ENCODE results near the gene NUDT14. TPM values are rescaled to one million over a fixed set of nuclear protein-coding genes. Genes with fewer than 3 reads are reported as not detected.

NUDT14 gene
- total RNA-seq (18.1 TPM), polyA plus RNA-seq (17.2 TPM)
- long read RNA-seq, donor 1: 0 reads
- long read RNA-seq, donor 2: 0 reads
- long read RNA-seq, donor 3, partial matches to known transcripts: 0 of 4 reads
- long read RNA-seq, donor 3, other reads (novel, unspliced or antisense): 0 of 4 reads
- long read RNA-seq, donor 4, transcript NUDT14-202 (5 exons, 845 nt): major isoform, 10 of 12 reads
- long read RNA-seq, donor 4, partial matches to known transcripts: 0 of 12 reads
- long read RNA-seq, donor 4, other reads (novel, unspliced or antisense): 0 of 12 reads
- long read RNA-seq, donor 5, transcript NUDT14-202 (5 exons, 845 nt): major isoform, 12 of 13 reads
- long read RNA-seq, donor 5, partial matches to known transcripts: 0 of 13 reads
- long read RNA-seq, donor 5, other reads (novel, unspliced or antisense): 0 of 13 reads
- long read RNA-seq, donor 6, partial matches to known transcripts: 0 of 3 reads
- long read RNA-seq, donor 6, other reads (novel, unspliced or antisense): 0 of 3 reads
- long read RNA-seq, donor 7, transcript NUDT14-202 (5 exons, 845 nt): major isoform, 16 of 17 reads
- long read RNA-seq, donor 7, partial matches to known transcripts: 0 of 17 reads
- long read RNA-seq, donor 7, other reads (novel, unspliced or antisense): 0 of 17 reads
- long read RNA-seq, donor 8, transcript NUDT14-202 (5 exons, 845 nt): major isoform, 5 of 5 reads
- long read RNA-seq, donor 8, partial matches to known transcripts: 0 of 5 reads
- long read RNA-seq, donor 8, other reads (novel, unspliced or antisense): 0 of 5 reads
- long read RNA-seq, donor 9, partial matches to known transcripts: 0 of 3 reads
- long read RNA-seq, donor 9, other reads (novel, unspliced or antisense): 0 of 3 reads
- long read RNA-seq, donor 10, transcript NUDT14-202 (5 exons, 845 nt): major isoform, 8 of 9 reads
- long read RNA-seq, donor 10, partial matches to known transcripts: 0 of 9 reads
- long read RNA-seq, donor 10, other reads (novel, unspliced or antisense): 0 of 9 reads

GRCh38 chr14:105180592-105181548, at the start of gene NUDT14:
TSS of gene NUDT14 (minus strand) at chr14:105181312. CDS start at chr14:105181209, 103 bp downstream.
- 1% methylated on average over 105 of the region's 106 CpGs for WGBS
- H3K36me3 ChIP-seq (ENCODE audit: control insufficient read depth in 2 of 2, insufficient read depth in 2 of 2, low read length in 1 of 2): no peaks in the 10 kb centered on the region
- DNase-seq (ENCODE audit: low read depth in 6 of 9, low spot score in 9 of 9): peak in 5 of 9 donors; percentile 39 to 76 (median 48)
- peak within 1 kb of the TSS; percentile 40 to 64 for H3K4me3 ChIP-seq (ENCODE audit: low read length in 2 of 2)
- no peaks in the 10 kb centered on the region for H3K9me3 ChIP-seq (ENCODE audit: control insufficient read depth in 2 of 2, insufficient read depth in 1 of 2, low read length in 1 of 2)
- peaks cover 7 to 72% of the 10 kb centered on the region in 2 donors for H3K27me3 ChIP-seq (ENCODE audit: control insufficient read depth in 2 of 2, insufficient read depth in 1 of 2, low read length in 1 of 2)
- H3K27ac ChIP-seq (ENCODE audit: low read depth in 1 of 2, low read length in 1 of 2): peak within 1 kb of the TSS in 1 of 2 donors; percentile 20
- H3K4me1 ChIP-seq (ENCODE audit: control insufficient read depth in 2 of 2, insufficient read depth in 2 of 2, low read length in 2 of 2): peaks cover 0 to 22% of the 10 kb centered on the region in 2 donors

GRCh38 chr14:105229099-105229655, 48.1 kb upstream of the NUDT14 start:
- WGBS: 96% methylated on average over 18 of the region's 18 CpGs

GRCh38 chr14:105228562-105228961, 47.5 kb upstream of the NUDT14 start:
- Histone ChIP-seq H3K36me3 (ENCODE audit: control insufficient read depth in 2 of 2, insufficient read depth in 2 of 2, low read length in 1 of 2) (peaks cover 0 to 32% of the 10 kb centered on the region in 2 donors), H3K27ac (ENCODE audit: low read depth in 1 of 2, low read length in 1 of 2) (no peak overlapping the region), H3K4me1 (ENCODE audit: control insufficient read depth in 2 of 2, insufficient read depth in 2 of 2, low read length in 2 of 2) (no peaks in the 10 kb centered on the region), H3K4me3 (ENCODE audit: low read length in 2 of 2) (no peak overlapping the region), H3K27me3 (ENCODE audit: control insufficient read depth in 2 of 2, insufficient read depth in 1 of 2, low read length in 1 of 2) (no peaks in the 10 kb centered on the region), H3K9me3 (ENCODE audit: control insufficient read depth in 2 of 2, insufficient read depth in 1 of 2, low read length in 1 of 2) (peaks cover 0 to 3% of the 10 kb centered on the region in 2 donors)
- no peak for DNase-seq (ENCODE audit: low read depth in 6 of 9, low spot score in 9 of 9)
- WGBS: 96% methylated on average over 17 of the region's 17 CpGs

More at GRCh38 chr14:105229099-105229655, 48.1 kb upstream of the NUDT14 start:
- Histone ChIP-seq H3K27ac (ENCODE audit: low read depth in 1 of 2, low read length in 1 of 2) (no peak overlapping the region), H3K4me1 (ENCODE audit: control insufficient read depth in 2 of 2, insufficient read depth in 2 of 2, low read length in 2 of 2) (no peaks in the 10 kb centered on the region), H3K36me3 (ENCODE audit: control insufficient read depth in 2 of 2, insufficient read depth in 2 of 2, low read length in 1 of 2) (peaks cover 0 to 29% of the 10 kb centered on the region in 2 donors), H3K4me3 (ENCODE audit: low read length in 2 of 2) (no peak overlapping the region), H3K9me3 (ENCODE audit: control insufficient read depth in 2 of 2, insufficient read depth in 1 of 2, low read length in 1 of 2) (peaks cover 0 to 3% of the 10 kb centered on the region in 2 donors), H3K27me3 (ENCODE audit: control insufficient read depth in 2 of 2, insufficient read depth in 1 of 2, low read length in 1 of 2) (no peaks in the 10 kb centered on the region)
- no peak for DNase-seq (ENCODE audit: low read depth in 6 of 9, low spot score in 9 of 9)

- peaks cover 0 to 3% of the 10 kb centered on the region in 2 donors for H3K9me3 ChIP-seq (ENCODE audit: control insufficient read depth in 2 of 2, insufficient read depth in 1 of 2, low read length in 1 of 2)
- no peaks in the 10 kb centered on the region for H3K4me1 ChIP-seq (ENCODE audit: control insufficient read depth in 2 of 2, insufficient read depth in 2 of 2, low read length in 2 of 2)
- no peak overlapping the region for H3K4me3 ChIP-seq (ENCODE audit: low read length in 2 of 2)
- 97% methylated on average over 14 of the region's 14 CpGs for WGBS
- H3K27ac ChIP-seq (ENCODE audit: low read depth in 1 of 2, low read length in 1 of 2): no peak overlapping the region
- H3K27me3 ChIP-seq (ENCODE audit: control insufficient read depth in 2 of 2, insufficient read depth in 1 of 2, low read length in 1 of 2): no peaks in the 10 kb centered on the region
- peaks cover 4 to 32% of the 10 kb centered on the region in 2 donors for H3K36me3 ChIP-seq (ENCODE audit: control insufficient read depth in 2 of 2, insufficient read depth in 2 of 2, low read length in 1 of 2)
- no peak for DNase-seq (ENCODE audit: low read depth in 6 of 9, low spot score in 9 of 9)
These were observed 46.2 kb upstream of the NUDT14 start for GRCh38 chr14:105227346-105227745.

- Histone ChIP-seq H3K4me1 (ENCODE audit: control insufficient read depth in 2 of 2, insufficient read depth in 2 of 2, low read length in 2 of 2) (no peaks in the 10 kb centered on the region), H3K27ac (ENCODE audit: low read depth in 1 of 2, low read length in 1 of 2) (no peak overlapping the region), H3K4me3 (ENCODE audit: low read length in 2 of 2) (no peak overlapping the region), H3K27me3 (ENCODE audit: control insufficient read depth in 2 of 2, insufficient read depth in 1 of 2, low read length in 1 of 2) (no peaks in the 10 kb centered on the region), H3K36me3 (ENCODE audit: control insufficient read depth in 2 of 2, insufficient read depth in 2 of 2, low read length in 1 of 2) (peaks cover 12 to 40% of the 10 kb centered on the region in 2 donors), H3K9me3 (ENCODE audit: control insufficient read depth in 2 of 2, insufficient read depth in 1 of 2, low read length in 1 of 2) (no peaks in the 10 kb centered on the region)
- WGBS: 95% methylated on average over 10 of the region's 10 CpGs
- DNase-seq (ENCODE audit: low read depth in 6 of 9, low spot score in 9 of 9): no peak
These were observed 45.1 kb upstream of the NUDT14 start for GRCh38 chr14:105226198-105226597.

- Histone ChIP-seq H3K27ac (ENCODE audit: low read depth in 1 of 2, low read length in 1 of 2) (no peak overlapping the region), H3K4me1 (ENCODE audit: control insufficient read depth in 2 of 2, insufficient read depth in 2 of 2, low read length in 2 of 2) (no peaks in the 10 kb centered on the region), H3K9me3 (ENCODE audit: control insufficient read depth in 2 of 2, insufficient read depth in 1 of 2, low read length in 1 of 2) (no peaks in the 10 kb centered on the region), H3K4me3 (ENCODE audit: low read length in 2 of 2) (no peak overlapping the region), H3K27me3 (ENCODE audit: control insufficient read depth in 2 of 2, insufficient read depth in 1 of 2, low read length in 1 of 2) (no peaks in the 10 kb centered on the region), H3K36me3 (ENCODE audit: control insufficient read depth in 2 of 2, insufficient read depth in 2 of 2, low read length in 1 of 2) (peaks cover 20 to 47% of the 10 kb centered on the region in 2 donors)
- 93% methylated on average over 11 of the region's 11 CpGs for WGBS
- no peak for DNase-seq (ENCODE audit: low read depth in 6 of 9, low spot score in 9 of 9)
These were observed 43.9 kb upstream of the NUDT14 start for GRCh38 chr14:105224845-105225570.

GRCh38 chr14:105223770-105224544, 42.8 kb upstream of the NUDT14 start:
- Histone ChIP-seq H3K4me3 (ENCODE audit: low read length in 2 of 2) (no peak overlapping the region), H3K27ac (ENCODE audit: low read depth in 1 of 2, low read length in 1 of 2) (no peak overlapping the region), H3K36me3 (ENCODE audit: control insufficient read depth in 2 of 2, insufficient read depth in 2 of 2, low read length in 1 of 2) (peaks cover 21 to 55% of the 10 kb centered on the region in 2 donors), H3K4me1 (ENCODE audit: control insufficient read depth in 2 of 2, insufficient read depth in 2 of 2, low read length in 2 of 2) (no peaks in the 10 kb centered on the region), H3K27me3 (ENCODE audit: control insufficient read depth in 2 of 2, insufficient read depth in 1 of 2, low read length in 1 of 2) (no peaks in the 10 kb centered on the region), H3K9me3 (ENCODE audit: control insufficient read depth in 2 of 2, insufficient read depth in 1 of 2, low read length in 1 of 2) (no peaks in the 10 kb centered on the region)
- 97% methylated on average over 15 of the region's 15 CpGs for WGBS
- DNase-seq (ENCODE audit: low read depth in 6 of 9, low spot score in 9 of 9): no peak

All from thymus (tissue), 14 donors.